ENCODE measurements around the gene PEX6.

GRCh38 chr6:43011207-43011606 lies 32.2 kb upstream of the PEX6 start:
- TF ChIP-seq EZH2 (IDR thresholded peaks at IDR 0.05; ENCODE audit: borderline replicate concordance, low read length) (no peak), CTCF (conservative IDR thresholded peaks at IDR 0.05 in 1 of 2, IDR thresholded peaks at IDR 0.05 in 1 of 2; ENCODE audit: extremely low read depth in 1 of 2, insufficient read depth in 1 of 2, low read depth in 1 of 2, low read length in 2 of 2) (no peak)
